HG02763 (cell line): ENCODE data around the gene POLR3C.
"Not testable (repeated sequence)": the region's sequence is repeated elsewhere in the genome, so short reads cannot be mapped to it uniquely, and the experiment has no call there.

Source experiments
- ATAC-seq: cut with Tn5 transposase; IDR thresholded peaks from one replicate; pipeline ENCODE4 v1.9.1; 2021; ENCODE audit warnings: mild to moderate bottlenecking, moderate library complexity; ENCODE audit not compliant: unreplicated experiment

POLR3C gene, protein sequence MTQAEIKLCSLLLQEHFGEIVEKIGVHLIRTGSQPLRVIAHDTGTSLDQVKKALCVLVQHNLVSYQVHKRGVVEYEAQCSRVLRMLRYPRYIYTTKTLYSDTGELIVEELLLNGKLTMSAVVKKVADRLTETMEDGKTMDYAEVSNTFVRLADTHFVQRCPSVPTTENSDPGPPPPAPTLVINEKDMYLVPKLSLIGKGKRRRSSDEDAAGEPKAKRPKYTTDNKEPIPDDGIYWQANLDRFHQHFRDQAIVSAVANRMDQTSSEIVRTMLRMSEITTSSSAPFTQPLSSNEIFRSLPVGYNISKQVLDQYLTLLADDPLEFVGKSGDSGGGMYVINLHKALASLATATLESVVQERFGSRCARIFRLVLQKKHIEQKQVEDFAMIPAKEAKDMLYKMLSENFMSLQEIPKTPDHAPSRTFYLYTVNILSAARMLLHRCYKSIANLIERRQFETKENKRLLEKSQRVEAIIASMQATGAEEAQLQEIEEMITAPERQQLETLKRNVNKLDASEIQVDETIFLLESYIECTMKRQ

DNA sequence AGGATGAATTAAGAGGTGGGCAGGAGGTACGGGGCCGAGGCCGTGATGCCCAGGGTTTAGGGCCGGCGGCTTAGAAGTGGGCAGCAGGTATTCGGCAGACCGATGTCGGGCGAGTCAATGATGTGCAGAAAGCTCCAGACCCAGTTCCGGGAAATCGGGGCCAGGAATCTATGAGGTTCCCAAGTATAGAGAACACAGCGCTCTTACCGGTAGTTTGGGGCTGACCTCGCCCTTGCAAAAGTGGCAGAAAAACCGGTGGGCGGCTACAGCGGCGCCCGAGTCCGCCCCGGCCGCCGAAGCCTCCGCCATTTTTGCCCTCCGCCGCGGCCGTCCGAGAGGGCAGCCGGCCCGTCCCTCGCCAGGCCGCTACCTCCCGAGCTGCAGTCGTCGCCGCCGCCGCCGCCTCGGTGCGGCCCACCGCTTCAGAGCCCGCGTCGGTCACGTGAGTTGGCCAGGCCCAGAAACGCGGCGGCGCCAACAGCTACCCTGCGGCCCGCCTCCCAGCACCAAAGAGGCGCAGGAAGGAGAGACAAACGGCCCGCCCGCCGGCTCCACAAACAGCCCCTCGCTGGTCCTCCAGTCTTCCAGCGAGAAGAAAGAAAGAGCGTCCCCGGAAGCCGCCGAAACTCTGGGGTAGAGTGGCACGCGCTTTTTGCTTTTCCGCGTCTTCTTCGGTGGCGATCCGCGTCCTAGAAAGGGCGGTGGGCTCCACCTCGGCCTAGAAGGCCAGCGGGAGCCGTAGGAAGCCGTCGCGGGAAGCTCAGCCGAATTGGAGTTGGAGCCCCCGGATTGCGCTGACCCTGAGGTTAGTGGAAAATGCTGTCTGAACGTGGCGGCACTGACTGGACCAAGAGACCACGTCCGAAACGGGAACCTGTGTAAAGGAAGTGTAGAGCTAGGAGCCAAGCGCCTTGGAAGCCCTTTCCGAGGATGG is at the start of gene POLR3C, which contains the start of gene RNF115:
POLR3C (plus strand) TSS at position 636 of the 934 bp plus-strand sequence. CDS start 1,577 bp downstream, outside the sequence.
RNF115 (minus strand) TSS at position 531 of the 934 bp plus-strand sequence; CDS start at position 309, 222 bp downstream.
- ATAC-seq = peak; percentile 90

DNA sequence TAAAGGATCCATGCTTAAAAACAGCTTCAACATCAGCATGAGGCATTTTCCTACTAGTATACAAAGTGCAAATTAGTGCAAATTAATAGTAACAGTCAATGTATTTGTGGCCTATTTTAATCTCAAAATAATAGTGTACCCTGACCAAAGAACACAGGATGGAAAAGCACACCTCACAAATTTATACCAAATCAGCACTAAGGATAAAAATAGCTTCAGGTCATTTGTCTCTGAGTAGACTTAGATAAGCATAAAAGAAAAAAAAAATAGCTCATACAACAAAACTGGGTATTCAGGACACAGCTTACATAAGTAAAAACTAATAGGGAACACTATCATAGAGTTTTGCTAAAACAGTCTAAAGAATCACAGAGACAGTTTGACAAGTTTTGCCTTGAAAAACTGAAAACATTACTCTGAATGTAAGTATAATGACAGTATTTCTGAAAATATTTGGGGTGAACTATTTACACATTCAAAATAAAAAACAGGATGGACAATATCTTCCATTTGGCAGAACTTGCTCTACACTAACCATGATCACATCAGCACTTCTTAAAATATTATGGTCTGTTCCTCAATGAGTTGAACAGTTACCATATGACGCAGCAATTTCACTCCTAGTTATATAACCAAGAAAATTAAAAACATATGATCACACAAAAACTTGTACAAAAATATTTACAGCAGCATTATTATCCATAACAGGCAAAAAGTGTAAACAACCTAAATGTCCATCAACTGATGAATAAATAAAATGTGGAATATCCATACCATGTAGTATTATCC is 46.4 kb upstream of the POLR3C start:
- no peak for ATAC-seq

DNA sequence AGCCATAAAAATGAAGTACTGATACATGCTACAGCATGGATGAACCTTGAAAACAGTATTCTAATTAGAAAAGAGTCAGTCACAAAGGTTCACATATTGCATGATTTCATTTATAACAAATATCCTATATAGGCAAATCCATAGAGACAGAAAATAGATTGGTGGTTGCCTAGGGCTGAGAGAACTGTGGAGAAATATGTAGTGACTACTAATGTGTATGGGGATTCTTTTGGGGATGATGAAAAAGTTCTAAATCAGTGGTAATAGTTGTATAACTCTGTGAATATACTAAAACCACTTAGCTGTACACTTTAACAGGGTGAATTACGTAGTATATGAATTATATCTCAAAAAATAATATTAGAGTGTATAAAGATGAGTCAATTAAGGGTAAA is 45.9 kb upstream of the POLR3C start:
- no peak for ATAC-seq

DNA sequence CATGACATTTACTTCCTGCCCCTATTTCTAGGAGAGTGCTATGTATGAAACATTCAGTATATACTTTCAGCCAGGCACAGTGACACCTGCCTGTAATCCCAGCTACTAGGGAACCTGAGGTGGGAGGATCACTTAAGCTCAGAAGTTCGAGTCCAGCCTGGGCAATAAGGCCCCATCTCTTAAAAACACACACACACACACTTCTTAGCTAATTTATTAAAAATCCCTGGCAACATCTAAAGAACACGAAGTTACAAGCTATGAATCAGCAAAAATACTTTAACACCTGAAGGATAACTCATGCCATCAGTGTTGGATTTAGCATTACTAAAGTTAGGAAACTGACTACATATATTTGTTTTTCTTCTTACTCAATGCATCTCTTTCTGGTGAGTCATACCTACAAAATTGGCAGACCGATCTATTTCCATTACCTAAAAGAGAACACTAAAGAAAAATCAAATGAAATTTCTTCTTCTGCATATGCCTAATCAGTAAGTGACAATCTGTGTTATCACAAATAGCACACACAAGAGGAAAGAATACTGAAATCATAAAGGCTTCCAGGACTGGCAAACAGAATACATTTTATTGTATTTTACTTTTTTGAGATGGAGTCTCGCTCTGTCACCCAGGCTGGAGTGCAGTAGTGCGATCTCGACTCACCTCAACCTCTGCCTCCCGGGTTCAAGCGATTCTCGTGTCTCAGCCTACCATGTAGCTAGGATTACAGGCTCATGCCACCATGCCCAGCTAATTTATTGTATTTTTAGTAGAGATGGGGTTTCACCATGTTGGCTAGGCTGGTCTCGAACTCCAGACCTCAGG is 41.5 kb upstream of the POLR3C start:
- no peak for ATAC-seq

DNA sequence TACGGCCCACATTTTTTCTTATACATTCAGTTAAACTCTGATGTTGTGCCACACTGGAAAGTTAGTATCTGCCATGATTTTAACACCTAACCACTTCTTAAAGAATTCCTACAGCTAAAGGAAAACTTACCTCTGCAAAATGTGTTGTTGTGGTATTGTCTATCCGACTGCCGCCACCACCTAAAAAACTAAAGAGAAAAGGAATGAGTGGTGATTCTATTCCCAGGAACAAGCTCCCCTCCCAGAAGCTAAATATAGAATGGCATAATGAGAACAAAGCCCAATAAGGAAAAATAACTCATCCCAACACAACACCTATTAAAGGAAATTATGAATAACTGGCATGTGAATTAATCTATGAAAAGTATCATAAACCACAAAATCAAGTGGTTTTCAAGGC is 39.6 kb upstream of the POLR3C start:
- ATAC-seq = no peak

DNA sequence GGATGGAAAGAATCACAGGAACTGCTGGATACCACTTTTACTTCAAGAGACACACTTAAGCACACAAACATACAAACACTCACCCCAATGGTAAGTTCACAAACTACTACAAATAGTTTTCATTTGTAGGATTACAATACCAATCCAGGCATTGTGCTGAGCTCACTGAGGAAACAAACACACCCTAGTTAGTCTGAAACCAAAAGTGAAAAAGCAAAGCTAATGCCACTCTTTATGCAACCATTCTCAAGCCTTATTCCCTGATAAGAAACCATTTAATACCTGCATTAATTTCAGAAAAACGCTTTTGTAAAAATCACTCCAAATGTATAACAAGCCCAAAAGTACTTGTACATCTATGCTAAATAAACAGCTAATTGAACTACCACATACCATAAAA is 38.5 kb upstream of the POLR3C start:
- no peak for ATAC-seq

DNA sequence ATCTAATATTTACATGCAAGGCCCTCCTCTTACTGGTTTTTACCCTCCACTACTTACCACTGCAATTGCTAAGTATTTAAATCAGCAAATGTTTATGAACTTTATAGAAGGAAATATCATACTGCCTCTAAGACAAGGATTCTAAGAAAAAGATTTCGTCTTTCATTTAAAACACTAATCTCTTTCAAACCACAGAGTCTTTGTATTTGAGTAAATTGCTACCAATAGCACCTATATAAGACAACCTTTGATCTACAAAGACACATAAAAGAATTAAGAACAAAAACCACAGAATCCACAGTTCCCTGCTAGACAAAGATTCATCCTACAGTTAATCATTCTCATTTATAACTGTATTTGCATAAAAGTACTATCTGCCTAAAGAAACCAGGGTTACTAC is 37.7 kb upstream of the POLR3C start:
- ATAC-seq = no peak

DNA sequence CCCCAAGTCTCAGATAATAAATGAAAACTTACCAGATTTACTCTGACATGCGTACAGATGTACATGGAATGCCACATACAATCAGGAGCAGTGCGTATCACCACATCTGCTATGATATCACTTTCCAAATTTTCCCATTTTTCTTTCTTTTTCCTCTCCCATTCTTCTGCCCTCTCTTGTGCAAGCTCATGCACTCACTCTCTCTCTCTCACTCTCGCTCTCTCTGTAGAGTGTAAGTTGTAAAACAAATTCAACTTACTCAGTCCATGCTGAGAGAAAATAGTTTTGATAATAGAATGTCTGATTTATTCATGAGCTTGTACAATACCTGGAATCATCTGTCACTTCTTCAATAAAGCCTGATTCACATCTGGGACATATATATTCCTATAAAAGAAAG is 35.4 kb upstream of the POLR3C start:
- ATAC-seq = no peak

DNA sequence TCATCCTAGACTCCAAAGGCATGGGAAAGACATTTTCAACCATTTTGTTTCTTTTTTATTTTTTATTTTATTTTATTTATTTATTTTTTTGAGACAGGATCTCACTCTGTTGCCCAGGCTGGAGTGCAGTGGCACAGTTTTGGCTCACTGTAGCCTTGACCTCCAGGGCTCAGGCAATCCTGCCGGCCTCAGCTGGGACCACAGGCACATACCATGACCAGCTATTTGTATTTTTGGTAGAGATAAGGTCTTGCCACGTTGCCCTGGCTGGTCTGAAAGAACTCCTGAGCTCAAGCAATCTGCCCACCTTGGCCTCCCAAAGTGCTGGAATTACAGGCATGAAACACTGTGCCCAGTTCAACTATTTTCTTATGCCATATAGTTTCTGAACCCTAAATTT is 32.1 kb upstream of the POLR3C start:
- not testable (repeated sequence) for ATAC-seq

DNA sequence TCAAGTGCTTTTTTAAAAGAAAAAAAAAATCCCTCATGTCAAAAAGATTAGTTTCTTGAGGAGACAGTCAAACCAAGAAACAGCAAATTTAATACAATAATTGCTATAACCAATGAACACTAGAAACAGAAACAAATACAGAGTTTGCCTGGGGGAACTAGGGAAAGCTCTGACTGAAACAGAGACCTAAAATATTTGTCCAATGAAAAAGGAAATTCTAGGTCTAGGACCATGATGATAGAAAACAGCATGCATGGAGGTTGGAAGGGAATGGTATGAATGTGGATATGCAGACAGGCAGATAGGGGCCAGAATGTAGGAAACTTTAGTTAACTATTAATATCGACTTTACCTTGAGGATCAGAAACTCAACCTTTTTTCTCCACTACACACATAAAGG is 31.5 kb upstream of the POLR3C start:
- ATAC-seq = no peak

DNA sequence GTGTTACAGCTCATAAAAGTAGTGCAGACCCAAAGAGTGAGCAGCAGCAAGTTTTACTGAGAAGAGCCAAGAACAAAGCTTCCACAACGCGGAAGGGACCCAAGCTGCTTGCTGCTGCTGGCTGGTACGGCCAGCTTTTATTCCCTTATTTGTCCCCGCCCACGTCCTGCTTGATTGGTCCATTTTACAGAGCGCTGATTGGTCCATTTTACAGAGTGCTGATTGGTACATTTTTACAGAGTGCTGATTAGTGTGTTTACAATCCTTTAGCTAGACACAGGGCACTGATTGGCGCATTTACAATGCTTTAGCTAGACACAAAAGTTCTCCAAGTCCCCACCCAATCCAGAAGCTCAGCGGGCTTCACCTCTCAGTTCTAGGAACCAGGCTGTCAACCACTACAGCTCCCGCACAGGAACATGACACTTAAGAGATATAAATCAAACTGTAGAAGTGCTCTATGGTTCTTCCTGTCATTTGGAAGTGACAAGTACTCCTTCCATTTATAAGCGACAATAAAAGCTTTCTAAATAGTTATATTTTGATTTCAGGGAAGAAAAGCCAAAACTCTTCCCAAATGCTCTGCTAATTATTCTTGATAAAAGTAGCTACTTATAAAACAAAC is 28.6 kb upstream of the POLR3C start:
- no peak for ATAC-seq

DNA sequence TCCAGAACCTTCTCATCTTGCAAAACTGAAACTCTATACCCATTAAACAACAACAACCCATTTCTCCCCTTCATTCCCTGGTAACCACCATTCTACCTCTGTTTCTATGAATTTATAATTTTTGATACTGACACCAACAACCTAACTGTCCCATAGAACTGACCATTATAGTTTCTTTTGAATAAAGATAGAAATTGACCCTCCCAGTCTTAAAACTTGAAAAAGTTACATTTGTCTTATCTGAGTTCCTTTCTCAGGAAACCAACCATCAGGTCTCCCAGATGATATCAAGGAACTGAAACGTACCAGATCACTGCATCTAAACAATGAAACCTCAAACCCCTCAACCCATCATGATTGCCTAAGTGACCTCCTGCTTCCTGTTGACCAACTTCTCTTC is 27.2 kb upstream of the POLR3C start:
- ATAC-seq = no peak

DNA sequence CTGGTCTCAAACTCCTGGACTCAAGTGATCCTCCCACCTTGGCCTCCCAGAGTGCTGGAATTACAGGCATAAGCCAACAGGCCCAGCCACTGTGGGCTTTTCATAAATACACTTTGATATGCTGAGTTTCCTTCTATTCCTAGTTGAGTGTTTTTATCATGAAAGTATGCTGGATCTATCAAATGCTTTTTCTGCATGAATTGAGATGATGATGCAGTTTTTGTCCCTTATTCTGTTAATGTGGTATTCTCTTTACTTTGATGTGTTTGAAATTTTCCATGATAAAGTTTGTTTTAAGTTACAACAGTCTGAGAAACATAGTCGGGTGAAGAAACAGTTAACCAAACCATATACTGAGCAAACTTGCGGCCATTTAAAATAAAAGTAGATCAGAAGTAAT is 24.2 kb upstream of the POLR3C start:
- ATAC-seq = no peak

DNA sequence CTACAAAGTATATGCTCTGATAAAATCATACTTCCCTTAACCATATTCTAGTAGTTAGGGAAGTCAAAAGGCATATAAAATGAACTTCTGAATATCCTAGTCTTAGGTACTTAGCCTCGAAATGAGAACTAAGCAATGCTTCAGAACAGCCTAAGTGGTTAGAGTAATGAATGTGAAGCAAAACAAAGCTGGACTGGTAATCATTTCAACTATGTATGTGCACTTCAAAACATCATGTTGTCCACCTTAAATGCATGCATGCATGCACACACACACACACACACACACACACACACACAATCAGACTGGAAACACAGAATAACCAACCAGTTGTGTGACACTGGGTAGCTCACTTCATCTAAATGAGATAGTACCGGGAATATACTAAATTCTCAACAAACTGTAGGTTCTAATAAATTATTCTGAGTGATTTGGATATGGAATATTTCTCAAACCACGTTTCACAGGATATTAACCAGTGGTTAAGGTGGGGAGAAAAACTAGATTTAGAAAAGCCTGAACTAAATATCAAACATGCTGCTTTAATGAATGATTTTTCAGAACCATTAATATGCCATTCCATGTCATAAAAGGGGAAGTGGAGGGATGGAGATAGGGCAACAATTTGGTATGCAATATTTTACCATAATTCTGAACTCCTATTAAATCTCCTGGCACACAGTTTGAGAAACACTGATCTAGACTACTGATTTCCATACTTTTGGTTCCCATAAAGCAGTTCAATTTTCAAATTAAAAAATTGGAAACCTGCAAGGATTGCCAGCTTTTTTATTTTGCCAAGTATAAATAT is 19.6 kb upstream of the POLR3C start:
- ATAC-seq = no peak

DNA sequence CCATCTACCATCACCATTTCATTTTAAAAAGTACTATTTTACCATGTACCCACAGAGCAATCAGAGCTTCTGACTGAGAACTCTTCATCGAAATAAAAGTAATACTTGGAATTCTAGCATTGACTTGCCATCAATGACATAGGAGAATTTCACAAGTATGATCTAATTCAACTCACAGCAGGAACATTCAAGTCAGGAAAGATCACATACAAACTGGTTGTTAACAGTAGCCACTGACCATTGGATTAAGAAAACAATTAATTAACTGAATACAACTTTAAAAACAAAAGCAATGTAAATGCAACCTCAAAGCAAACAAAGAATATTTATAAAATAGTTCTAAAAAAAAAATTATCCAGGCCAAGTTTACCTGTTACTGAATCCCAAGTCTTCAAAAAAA is 18.9 kb upstream of the POLR3C start:
- no peak for ATAC-seq

DNA sequence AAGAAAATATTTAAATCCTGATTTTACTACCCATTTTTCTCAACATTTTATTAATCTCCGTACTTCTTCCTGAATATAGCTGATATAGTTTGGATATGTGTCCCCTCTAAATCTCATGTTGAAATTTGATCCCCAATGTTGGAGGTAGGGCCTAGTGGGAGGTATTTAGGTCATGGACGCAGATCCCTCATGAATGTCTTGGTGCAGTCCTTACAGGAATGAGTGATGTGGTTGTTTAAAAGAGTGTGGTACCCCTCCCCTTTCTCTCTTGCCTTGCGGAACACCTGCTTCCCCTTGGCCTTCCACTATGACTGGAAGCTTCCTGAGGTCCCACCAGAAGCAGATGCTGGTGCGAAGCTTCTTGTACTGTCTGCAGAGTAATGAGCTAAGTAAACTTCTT is 17.6 kb upstream of the POLR3C start:
- ATAC-seq = no peak

DNA sequence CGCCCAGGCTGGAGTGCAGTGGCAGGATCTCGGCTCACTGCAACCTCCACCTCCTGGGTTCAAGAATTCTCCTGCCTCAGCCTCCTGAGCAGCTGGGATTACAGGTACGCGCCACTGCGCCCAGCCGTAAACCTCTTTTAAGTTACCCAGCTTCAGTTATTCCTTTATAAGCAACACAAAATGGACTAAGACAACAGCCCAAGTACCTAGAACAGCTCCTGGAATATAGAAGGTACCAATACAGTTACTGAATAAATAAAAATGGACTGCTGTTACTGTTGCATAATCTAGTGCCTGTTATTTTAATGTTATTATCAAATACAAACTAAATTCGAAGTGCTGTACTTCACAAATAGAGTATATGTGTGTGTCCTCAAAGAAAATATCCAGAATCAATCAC is 17.2 kb upstream of the POLR3C start:
- ATAC-seq = no peak

DNA sequence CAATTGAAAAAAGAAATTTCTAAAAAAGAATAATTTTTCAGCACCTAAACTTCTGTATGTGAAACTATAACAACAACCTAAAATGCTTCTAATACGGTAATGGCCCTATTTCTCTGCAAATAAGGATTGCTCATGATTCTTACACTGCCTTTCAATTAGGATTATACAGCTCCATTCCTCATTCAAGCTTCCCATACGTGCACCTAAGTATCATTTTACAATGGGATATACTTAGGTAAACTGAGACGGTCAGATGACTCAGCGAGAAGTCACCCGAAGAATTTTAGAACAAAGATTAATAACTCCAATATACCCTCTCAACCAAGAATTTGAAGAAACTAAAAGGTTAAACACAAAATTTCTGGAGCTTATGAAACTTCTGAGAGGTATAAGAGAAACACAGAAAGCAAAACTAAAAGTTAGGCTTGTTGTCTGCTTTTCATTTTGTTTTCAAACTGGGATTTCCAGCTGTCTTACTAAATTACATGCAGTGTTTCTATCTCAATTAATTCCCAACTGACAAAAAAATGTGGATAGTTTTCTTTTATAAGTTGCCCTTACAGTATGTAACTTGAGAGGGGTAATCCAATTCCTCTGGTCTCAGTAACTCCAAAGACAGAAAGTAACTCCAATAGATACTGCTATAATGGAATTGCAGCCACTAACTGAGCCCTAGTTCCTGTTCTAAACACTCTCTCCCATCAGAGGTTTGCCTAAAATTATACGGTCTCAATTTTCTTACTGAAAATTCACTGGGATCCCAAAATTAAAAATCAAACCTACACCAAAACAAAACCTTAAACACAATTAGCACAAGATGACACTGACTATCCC is 10.8 kb upstream of the POLR3C start:
- ATAC-seq = not testable (repeated sequence)
